ENCODE results near the gene FHL1.

The FHL1 gene

DNA sequence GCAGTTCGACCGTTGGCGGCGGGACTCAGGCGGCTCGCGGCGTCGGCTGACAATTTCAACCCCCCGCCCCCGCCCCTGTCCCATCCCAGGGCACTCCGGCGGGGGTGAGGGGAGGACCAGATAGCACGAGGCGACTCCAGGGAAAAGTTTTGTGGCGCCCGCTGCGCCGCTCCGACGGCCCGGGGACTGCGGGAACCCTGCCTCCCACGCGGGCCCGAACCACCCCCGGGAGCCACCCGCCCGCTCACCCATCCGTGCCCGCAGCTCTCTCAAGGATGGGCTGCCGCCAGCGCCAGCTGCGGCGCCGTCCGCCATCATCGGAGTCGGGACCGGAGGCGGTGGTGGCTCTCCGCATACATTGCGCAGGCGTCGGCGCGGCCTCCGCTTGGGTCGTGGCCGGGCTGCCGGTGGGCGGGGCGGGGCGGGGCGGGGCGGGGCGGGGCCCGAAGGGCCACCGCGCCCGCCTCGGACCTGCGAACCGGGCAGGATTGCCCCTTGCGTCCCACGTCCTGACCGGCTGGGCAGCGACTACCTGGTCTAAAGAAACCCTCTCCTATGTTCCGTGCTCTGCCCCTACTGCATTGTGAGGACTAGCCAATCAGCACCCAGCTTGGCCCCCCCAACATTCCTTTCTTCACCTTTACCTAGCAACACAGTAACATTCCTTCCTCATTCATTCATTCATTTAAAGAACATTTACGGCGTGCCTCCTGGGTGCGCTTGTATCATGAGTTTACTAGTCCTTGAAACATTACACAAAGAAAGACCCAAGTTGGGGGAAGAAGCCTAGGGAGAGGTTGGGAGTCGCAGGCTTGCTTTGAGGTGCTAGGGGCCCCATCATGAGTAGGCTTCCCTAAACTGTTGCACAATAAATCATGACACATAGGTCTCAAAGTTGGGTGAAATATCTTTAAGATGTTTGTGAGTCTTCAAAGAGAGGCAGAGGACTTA lies 104.0 kb downstream of the FHL1 start, which contains the start of gene MAP7D3:
Gene MAP7D3, minus strand, starts transcription at position 360 of the 951 bp plus-strand sequence. Its CDS starts 42 bp downstream, at position 318.
- TF ChIP-seq GATA1 (IDR thresholded peaks at IDR 0.05; ENCODE audit: low read depth, low read length), result no peak
- no peak for TF ChIP-seq POLR2A (IDR thresholded peaks at IDR 0.05; ENCODE audit: low read length)
- peak; percentile 58 to 61 for DNase-seq

DNA sequence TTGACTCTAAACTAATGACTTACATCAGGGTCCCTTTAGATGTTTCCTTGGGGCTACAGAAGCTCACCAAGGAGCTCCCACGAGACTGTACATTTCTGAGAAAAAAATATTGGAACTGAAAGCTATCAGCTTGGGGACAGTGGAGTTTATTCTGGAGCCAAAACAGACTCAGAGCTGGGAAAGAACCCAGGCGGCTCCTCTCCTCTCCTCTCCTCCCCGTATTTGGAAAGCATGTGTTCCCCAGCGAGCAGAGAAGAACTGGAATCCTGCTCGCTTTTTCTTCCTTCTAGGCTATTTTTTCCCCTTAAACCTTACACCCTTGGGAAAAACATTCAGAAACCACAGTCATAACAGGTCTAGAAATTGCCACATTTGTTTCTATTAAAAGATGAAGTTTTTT lies 108.2 kb downstream of the FHL1 start:
- TF ChIP-seq POLR2A (IDR thresholded peaks at IDR 0.05; ENCODE audit: low read length) (no peak), GATA1 (IDR thresholded peaks at IDR 0.05; ENCODE audit: low read depth, low read length) (no peak)
- no peak for DNase-seq

DNA sequence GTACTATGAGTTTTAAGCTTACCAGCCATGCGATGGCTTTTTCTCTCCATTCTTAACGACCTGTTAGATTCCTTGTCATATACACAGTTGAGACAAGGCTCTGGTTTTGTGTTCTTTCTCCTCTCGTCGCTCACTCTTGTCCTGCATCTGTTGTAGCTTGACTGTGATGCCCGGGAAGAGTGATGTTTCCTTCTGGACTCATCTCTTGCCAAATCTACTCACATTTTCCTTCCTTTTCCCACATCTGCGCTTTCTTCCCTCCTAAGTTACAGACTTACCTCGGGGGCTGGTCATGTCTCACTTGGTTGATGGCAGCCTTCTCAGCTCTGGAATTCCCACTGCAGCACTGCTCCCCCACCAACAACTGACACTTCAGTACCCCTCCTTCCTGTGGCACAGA lies 108.7 kb downstream of the FHL1 start:
- TF ChIP-seq GATA1 (IDR thresholded peaks at IDR 0.05; ENCODE audit: low read depth, low read length) (no peak), POLR2A (IDR thresholded peaks at IDR 0.05; ENCODE audit: low read length) (no peak)
- no peak for DNase-seq

DNA sequence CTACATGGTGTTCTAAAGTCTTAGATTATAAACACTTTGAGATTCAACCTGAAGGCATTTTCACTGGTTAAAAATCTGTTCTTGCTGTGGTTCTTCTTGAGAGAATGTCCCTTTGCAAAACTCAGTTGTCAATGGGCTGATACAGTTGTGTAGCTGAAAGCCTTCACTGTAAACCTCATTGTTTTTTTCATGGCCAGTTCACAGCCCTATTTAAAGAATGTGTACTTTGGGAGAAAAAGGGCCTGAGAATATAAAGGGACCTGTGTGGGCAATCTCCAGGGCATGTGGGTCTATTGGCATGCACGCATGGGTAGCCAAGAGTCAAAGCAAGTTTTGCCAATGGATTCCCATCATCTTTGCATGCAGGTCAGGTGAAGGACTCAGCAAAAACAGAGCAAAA lies 111.6 kb downstream of the FHL1 start:
- DNase-seq, result no peak
- no peak for TF ChIP-seq POLR2A (IDR thresholded peaks at IDR 0.05; ENCODE audit: low read length)
- TF ChIP-seq GATA1 (IDR thresholded peaks at IDR 0.05; ENCODE audit: low read depth, low read length), result no peak

DNA sequence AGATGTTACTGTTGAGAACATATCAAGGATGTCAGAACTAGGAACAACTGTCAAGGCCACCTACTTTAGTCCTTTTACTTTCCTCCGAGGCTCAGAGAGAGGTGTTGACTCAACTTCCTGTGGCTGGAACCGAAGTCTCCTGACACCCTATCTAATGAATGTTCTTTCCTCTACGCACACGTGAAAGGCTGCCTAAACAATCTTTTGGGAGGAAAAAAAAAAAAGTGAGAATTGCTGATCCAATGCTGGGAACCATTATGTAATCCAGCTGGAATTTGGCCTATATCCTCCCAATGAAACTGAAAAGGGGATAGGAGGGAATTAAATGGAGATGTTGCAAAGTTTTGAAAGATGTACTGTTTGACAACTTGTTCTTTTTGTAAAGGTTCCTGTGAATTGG lies 112.2 kb downstream of the FHL1 start:
- no peak for DNase-seq
- TF ChIP-seq POLR2A (IDR thresholded peaks at IDR 0.05; ENCODE audit: low read length), result no peak
- TF ChIP-seq GATA1 (IDR thresholded peaks at IDR 0.05; ENCODE audit: low read depth, low read length), result no peak

DNA sequence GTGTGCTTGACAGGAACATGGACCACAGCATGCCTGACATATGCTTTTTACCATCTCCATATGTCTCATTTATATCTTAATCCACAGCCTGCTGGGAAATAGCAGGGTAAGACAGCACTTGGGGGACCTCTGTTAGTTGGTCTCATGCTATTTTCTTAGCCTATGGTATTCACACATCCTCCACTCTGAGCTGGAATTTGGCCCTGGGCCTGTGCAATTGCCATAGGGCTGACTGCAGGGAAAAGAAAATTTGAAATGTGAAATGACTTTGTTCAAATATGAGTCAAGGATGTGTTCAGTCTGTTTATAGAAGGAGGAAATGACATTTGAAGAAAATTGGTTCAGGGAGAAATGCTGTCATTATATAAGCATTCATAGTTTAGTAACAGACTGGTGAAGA lies 113.4 kb downstream of the FHL1 start:
- no peak for TF ChIP-seq POLR2A (IDR thresholded peaks at IDR 0.05; ENCODE audit: low read length)
- TF ChIP-seq GATA1 (IDR thresholded peaks at IDR 0.05; ENCODE audit: low read depth, low read length), result no peak
- no peak for DNase-seq
